ENCODE data around the gene DICER1. TPM values are rescaled to one million over a fixed set of nuclear protein-coding genes. Genes with fewer than 3 reads are reported as not detected.

The DICER1 gene
- total and polyA plus RNA-seq, 2 donors (not counting 1 experiment from before 2014, with no cell fraction given), result 15.4 to 90.4 TPM

DNA sequence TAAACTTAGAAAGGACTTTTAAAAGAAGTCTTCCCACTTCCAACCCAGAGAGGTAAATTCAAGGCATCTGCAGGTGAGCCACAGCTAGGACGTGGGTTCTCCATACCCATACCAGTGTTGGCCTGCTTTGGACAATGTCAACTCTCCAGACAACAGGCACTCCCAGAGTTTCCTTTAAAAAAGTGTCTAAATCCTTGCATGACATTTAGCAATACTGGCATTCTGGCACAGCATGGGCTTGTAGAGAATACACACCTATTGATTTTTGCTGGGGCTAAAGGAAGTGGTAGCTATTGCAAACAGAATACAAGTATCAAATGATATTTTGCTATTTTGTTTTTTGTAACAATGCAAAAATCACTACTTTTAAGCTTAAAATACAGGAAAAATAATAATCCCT is 25.8 kb upstream of the DICER1 start:
- H3K9me3 ChIP-seq (ENCODE audit: control extremely low read depth in 1 of 3, control insufficient read depth in 2 of 3, insufficient read depth in 1 of 3, low read length in 2 of 3), result peaks cover 0 to 6% (median 0%) of the 10 kb centered on the region in 3 donors
- H3K27ac ChIP-seq (ENCODE audit: low read length in 2 of 2), result no peak overlapping the region
- Mint-ChIP-seq H3K27ac (no peak overlapping the region), H3K4me1 (peaks cover 11% of the 10 kb centered on the region), H3K4me3 (no peak overlapping the region), H3K9me3 (ENCODE audit: insufficient read depth) (peaks cover 1% of the 10 kb centered on the region), H3K27me3 (peaks cover 26% of the 10 kb centered on the region)
- no peaks in the 10 kb centered on the region for H4K20me1 ChIP-seq (ENCODE audit: control insufficient read depth, insufficient read depth, low read length, poor library complexity, severe bottlenecking)
- H3K9ac ChIP-seq (ENCODE audit: low read length), result no peak overlapping the region
- no peaks in the 10 kb centered on the region for H3K79me2 ChIP-seq (ENCODE audit: control insufficient read depth, insufficient read depth, low read length)
- no peak overlapping the region for H3K4me2 ChIP-seq (replicated peaks; ENCODE audit: low read depth, low read length, poor library complexity, severe bottlenecking)
- CTCF ChIA-PET, result no interaction called here
- POLR2A ChIA-PET, result no interaction called here
- intact Hi-C loops (cut with micrococcal nuclease), result no loop called here
- peaks cover 0 to 19% (median 4%) of the 10 kb centered on the region in 4 experiments for H3K27me3 ChIP-seq (replicated peaks in 1 of 4; ENCODE audit: control extremely low read depth in 1 of 4, control insufficient read depth in 3 of 4, insufficient read depth in 4 of 4, low read length in 3 of 4)
- TF ChIP-seq EZH2 (IDR thresholded peaks at IDR 0.05; ENCODE audit: borderline replicate concordance, insufficient read depth, low read depth, low read length, poor library complexity, severe bottlenecking) (no peak), CTCF (IDR thresholded peaks at IDR 0.05) (no peak)
- WGBS (ENCODE audit: insufficient coverage), result 83% methylated on average over 1 of the region's 1 CpG
- ATAC-seq (ENCODE audit: low read depth), result no peak
- H3K4me1 ChIP-seq (ENCODE audit: control insufficient read depth in 2 of 2, insufficient read depth in 2 of 2, low read length in 2 of 2), result peaks cover 5 to 6% of the 10 kb centered on the region in 2 donors
- no peak overlapping the region for H3K4me3 ChIP-seq (ENCODE audit: control extremely low read depth in 1 of 5, extremely low read depth in 1 of 5, insufficient read depth in 1 of 5, low read depth in 2 of 5, low read length in 4 of 5)
- H2AFZ ChIP-seq (ENCODE audit: insufficient read depth, low read depth, low read length, poor library complexity, severe bottlenecking), result no peak overlapping the region
- DNase-seq, result no peak
- no peaks in the 10 kb centered on the region for H3K36me3 ChIP-seq (replicated peaks in 1 of 2; ENCODE audit: control extremely low read depth in 1 of 2, control insufficient read depth in 1 of 2, extremely low read depth in 1 of 2, insufficient read depth in 2 of 2, low read length in 1 of 2)

DNA sequence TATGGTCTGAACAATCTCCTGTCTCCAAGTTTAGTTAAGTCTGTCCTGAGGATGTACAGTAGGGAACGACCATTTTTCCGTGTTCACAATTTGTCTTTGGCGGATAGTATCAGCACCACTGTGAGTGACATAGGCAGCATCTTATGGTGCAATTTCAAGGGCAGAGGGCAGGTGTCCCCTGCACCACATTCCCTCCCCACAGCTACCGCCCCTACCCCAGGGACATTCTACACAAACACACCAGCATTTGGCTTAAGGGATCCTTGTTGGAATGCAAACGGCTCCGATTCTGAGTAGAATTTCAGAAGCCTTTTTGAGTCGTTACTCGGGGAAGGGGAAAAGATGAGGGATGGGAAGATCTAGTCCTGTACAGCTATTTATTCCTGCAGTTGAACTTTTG is 25.1 kb upstream of the DICER1 start:
- peaks cover 0 to 16% (median 4%) of the 10 kb centered on the region in 4 experiments for H3K27me3 ChIP-seq (replicated peaks in 1 of 4; ENCODE audit: control extremely low read depth in 1 of 4, control insufficient read depth in 3 of 4, insufficient read depth in 4 of 4, low read length in 3 of 4)
- TF ChIP-seq CTCF (IDR thresholded peaks at IDR 0.05), result no peak
- no peak for TF ChIP-seq EZH2 (IDR thresholded peaks at IDR 0.05; ENCODE audit: borderline replicate concordance, insufficient read depth, low read depth, low read length, poor library complexity, severe bottlenecking)
- no peaks in the 10 kb centered on the region for H3K36me3 ChIP-seq (replicated peaks in 1 of 2; ENCODE audit: control extremely low read depth in 1 of 2, control insufficient read depth in 1 of 2, extremely low read depth in 1 of 2, insufficient read depth in 2 of 2, low read length in 1 of 2)
- H3K27me3 Mint-ChIP-seq, result peaks cover 26% of the 10 kb centered on the region
- ChIA-PET CTCF (interaction anchor here (0.5 kb wide), 1 partner anchor 861 kb away, joined by 3 read pairs; no protein-coding TSS in a partner anchor), POLR2A (no interaction called here)
- H3K27ac ChIP-seq (ENCODE audit: low read length in 2 of 2), result no peak overlapping the region
- no peak overlapping the region for H3K9ac ChIP-seq (ENCODE audit: low read length)
- no peaks in the 10 kb centered on the region for H3K9me3 Mint-ChIP-seq (ENCODE audit: insufficient read depth)
- no peak overlapping the region for H2AFZ ChIP-seq (ENCODE audit: insufficient read depth, low read depth, low read length, poor library complexity, severe bottlenecking)
- no peaks in the 10 kb centered on the region for H3K79me2 ChIP-seq (ENCODE audit: control insufficient read depth, insufficient read depth, low read length)
- H3K4me1 Mint-ChIP-seq, result peaks cover 11% of the 10 kb centered on the region
- 93% methylated on average over 3 of the region's 8 CpGs for WGBS (ENCODE audit: insufficient coverage)
- H3K9me3 ChIP-seq (ENCODE audit: control extremely low read depth in 1 of 3, control insufficient read depth in 2 of 3, insufficient read depth in 1 of 3, low read length in 2 of 3), result peaks cover 0 to 2% (median 0%) of the 10 kb centered on the region in 3 donors
- ATAC-seq (ENCODE audit: low read depth), result no peak
- peaks cover 5 to 6% of the 10 kb centered on the region in 2 donors for H3K4me1 ChIP-seq (ENCODE audit: control insufficient read depth in 2 of 2, insufficient read depth in 2 of 2, low read length in 2 of 2)
- H3K4me3 Mint-ChIP-seq, result no peak overlapping the region
- no peak overlapping the region for H3K4me2 ChIP-seq (replicated peaks; ENCODE audit: low read depth, low read length, poor library complexity, severe bottlenecking)
- no peak overlapping the region for H3K27ac Mint-ChIP-seq
- H3K4me3 ChIP-seq (ENCODE audit: control extremely low read depth in 1 of 5, extremely low read depth in 1 of 5, insufficient read depth in 1 of 5, low read depth in 2 of 5, low read length in 4 of 5), result no peak overlapping the region
- DNase-seq, result no peak
- H4K20me1 ChIP-seq (ENCODE audit: control insufficient read depth, insufficient read depth, low read length, poor library complexity, severe bottlenecking), result no peaks in the 10 kb centered on the region
- intact Hi-C loops (cut with micrococcal nuclease), result no loop called here

Measured in B cell (primary cell).